GM06990 (cell line): Measurements from ENCODE around the gene CA12.

Source experiments
- DNase-seq: peaks from one replicate; pipeline ENCODE4 v3.0.0-alpha.2; 2011; ENCODE audit not compliant: insufficient read length; ENCODE audit errors: extremely low read depth
- H3K27me3 ChIP-seq: replicated peaks from 2 replicates; pipeline ENCODE4 v1.6.0; 2011; ENCODE audit warnings: low read length; ENCODE audit not compliant: control insufficient read depth, insufficient read depth
- H3K36me3 ChIP-seq: 2 replicates; pipeline ENCODE4 v1.5.1; 2011; ENCODE audit warnings: low read length; ENCODE audit not compliant: control insufficient read depth, insufficient read depth
- H3K4me3 ChIP-seq: replicated peaks from 2 replicates; pipeline ENCODE4 v1.5.1; 2011; ENCODE audit warnings: low read depth, mild to moderate bottlenecking, control low read depth, low read length
- CTCF ChIP-seq: IDR thresholded peaks from 2 replicates; pipeline ENCODE4 v1.5.1; 2011; ENCODE audit warnings: low read length, control low read depth, mild to moderate bottlenecking, inconsistent platforms; ENCODE audit not compliant: insufficient read depth, poor library complexity, severe bottlenecking

CA12 gene

GRCh38 chr15:63372018-63372705, 9.5 kb downstream of the CA12 start:
- Histone ChIP-seq H3K4me3 (no peak overlapping the region), H3K27me3 (no peaks in the 10 kb centered on the region), H3K36me3 (no peaks in the 10 kb centered on the region)
- TF ChIP-seq CTCF: no peak
- no peak for DNase-seq

GRCh38 chr15:63371297-63371918, 10.2 kb downstream of the CA12 start:
- Histone ChIP-seq H3K27me3 (no peaks in the 10 kb centered on the region), H3K4me3 (no peak overlapping the region), H3K36me3 (no peaks in the 10 kb centered on the region)
- DNase-seq: no peak
- no peak for TF ChIP-seq CTCF

GRCh38 chr15:63370764-63371163, 10.9 kb downstream of the CA12 start:
- DNase-seq: no peak
- no peaks in the 10 kb centered on the region for H3K36me3 ChIP-seq
- TF ChIP-seq CTCF: no peak
- no peaks in the 10 kb centered on the region for H3K27me3 ChIP-seq
- no peak overlapping the region for H3K4me3 ChIP-seq

GRCh38 chr15:63369781-63370180, 11.9 kb downstream of the CA12 start:
- no peak for DNase-seq
- Histone ChIP-seq H3K27me3 (no peaks in the 10 kb centered on the region), H3K36me3 (no peaks in the 10 kb centered on the region), H3K4me3 (no peak overlapping the region)
- no peak for TF ChIP-seq CTCF

- Histone ChIP-seq H3K27me3 (no peaks in the 10 kb centered on the region), H3K36me3 (no peaks in the 10 kb centered on the region), H3K4me3 (no peak overlapping the region)
- no peak for DNase-seq
- no peak for TF ChIP-seq CTCF
Observed at GRCh38 chr15:63369296-63369695, 12.3 kb downstream of the CA12 start.
